ENCODE data around the gene MRTFA. TPM values are rescaled to one million over a fixed set of nuclear protein-coding genes. Genes with fewer than 3 reads are reported as not detected.

The MRTFA gene
- total RNA-seq, 1 donor from 2014 or later, result 11.3 TPM

DNA sequence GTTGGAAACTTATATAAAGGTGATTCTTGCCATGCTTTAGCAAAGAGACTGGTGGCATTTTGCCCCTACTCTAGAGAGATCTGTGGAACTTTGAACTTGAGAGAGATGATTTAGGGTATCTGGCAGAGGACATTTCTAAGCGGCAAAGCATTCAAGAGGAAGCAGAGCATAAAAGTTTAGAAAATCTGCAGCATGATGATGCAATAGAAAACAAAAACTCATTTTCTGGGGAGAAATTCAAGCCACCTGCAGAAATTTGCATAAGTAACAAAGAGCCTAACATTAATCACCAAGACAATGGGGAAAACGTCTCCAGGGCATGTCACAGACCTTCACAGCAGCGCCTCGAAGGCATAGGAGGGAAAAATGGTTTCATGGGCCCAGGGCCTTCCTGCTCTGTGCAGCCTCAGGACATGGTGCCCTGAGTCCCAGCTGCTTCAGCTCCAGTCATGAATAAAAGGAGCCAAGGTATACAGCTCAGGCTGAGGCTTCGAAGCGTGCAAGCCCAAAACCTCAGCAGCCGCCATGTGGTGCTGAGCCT, 83.4 kb downstream of the MRTFA start:
- Mint-ChIP-seq H3K4me3 (no peak overlapping the region), H3K9me3 (peaks cover 5% of the 10 kb centered on the region), H3K27ac (no peak overlapping the region), H3K4me1 (peaks cover 20% of the 10 kb centered on the region), H3K27me3 (ENCODE audit: insufficient read depth, low read depth) (peaks cover 2% of the 10 kb centered on the region), H3K36me3 (peaks cover 31% of the 10 kb centered on the region)
- Histone ChIP-seq H3K36me3 (peaks cover 5% of the 10 kb centered on the region), H3K9me3 (ENCODE audit: low read depth) (no peaks in the 10 kb centered on the region), H3K4me2 (no peak overlapping the region), H2AFZ (replicated peaks) (no peak overlapping the region), H3K27ac (no peak overlapping the region), H3K27me3 (no peaks in the 10 kb centered on the region), H3K79me2 (ENCODE audit: low read depth) (peaks cover 16% of the 10 kb centered on the region), H3F3A (ENCODE audit: low read depth) (no peaks in the 10 kb centered on the region), H3K9ac (no peak overlapping the region), H3K4me1 (peaks cover 11% of the 10 kb centered on the region), H3K4me3 (no peak overlapping the region), H4K20me1 (ENCODE audit: low read depth) (peaks cover 9% of the 10 kb centered on the region)
- no peak for TF ChIP-seq EZH2phosphoT487 (IDR thresholded peaks at IDR 0.05)
- TF ChIP-seq EZH2 (IDR thresholded peaks at IDR 0.05), result no peak
- TF ChIP-seq, protein P1, sequence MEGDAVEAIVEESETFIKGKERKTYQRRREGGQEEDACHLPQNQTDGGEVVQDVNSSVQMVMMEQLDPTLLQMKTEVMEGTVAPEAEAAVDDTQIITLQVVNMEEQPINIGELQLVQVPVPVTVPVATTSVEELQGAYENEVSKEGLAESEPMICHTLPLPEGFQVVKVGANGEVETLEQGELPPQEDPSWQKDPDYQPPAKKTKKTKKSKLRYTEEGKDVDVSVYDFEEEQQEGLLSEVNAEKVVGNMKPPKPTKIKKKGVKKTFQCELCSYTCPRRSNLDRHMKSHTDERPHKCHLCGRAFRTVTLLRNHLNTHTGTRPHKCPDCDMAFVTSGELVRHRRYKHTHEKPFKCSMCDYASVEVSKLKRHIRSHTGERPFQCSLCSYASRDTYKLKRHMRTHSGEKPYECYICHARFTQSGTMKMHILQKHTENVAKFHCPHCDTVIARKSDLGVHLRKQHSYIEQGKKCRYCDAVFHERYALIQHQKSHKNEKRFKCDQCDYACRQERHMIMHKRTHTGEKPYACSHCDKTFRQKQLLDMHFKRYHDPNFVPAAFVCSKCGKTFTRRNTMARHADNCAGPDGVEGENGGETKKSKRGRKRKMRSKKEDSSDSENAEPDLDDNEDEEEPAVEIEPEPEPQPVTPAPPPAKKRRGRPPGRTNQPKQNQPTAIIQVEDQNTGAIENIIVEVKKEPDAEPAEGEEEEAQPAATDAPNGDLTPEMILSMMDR (IDR thresholded peaks at IDR 0.05), result no peak
- no peak for DNase-seq (ENCODE audit: low spot score)

DNA sequence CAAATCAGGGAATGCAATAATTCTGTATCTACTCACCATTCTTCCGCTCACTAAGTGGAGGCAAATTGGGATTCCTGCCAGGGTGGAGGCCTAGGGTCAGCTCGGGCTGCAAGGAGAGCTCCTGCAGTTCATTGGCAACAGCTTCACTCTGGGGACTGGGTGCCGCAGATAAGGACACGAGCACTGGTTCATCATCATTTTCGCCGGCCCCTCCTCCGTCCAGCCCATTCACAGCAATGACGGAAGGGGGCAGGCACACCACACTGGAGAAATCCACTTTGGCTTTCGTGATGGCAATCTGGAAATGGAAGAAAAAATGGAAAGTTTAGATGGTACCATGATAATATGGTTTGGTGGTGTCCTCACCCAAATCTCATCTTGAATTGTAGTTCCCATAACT, 84.4 kb downstream of the MRTFA start:
- no peaks in the 10 kb centered on the region for H3K9me3 ChIP-seq (ENCODE audit: low read depth)
- H3K9me3 Mint-ChIP-seq, result peaks cover 5% of the 10 kb centered on the region
- peaks cover 4% of the 10 kb centered on the region for H4K20me1 ChIP-seq (ENCODE audit: low read depth)
- H3K4me1 Mint-ChIP-seq, result peaks cover 16% of the 10 kb centered on the region
- no peak overlapping the region for H3K4me3 ChIP-seq
- H3K4me2 ChIP-seq, result no peak overlapping the region
- no peak overlapping the region for H3K27ac Mint-ChIP-seq
- TF ChIP-seq EZH2phosphoT487 (IDR thresholded peaks at IDR 0.05), result no peak
- no peak for TF ChIP-seq EZH2 (IDR thresholded peaks at IDR 0.05)
- TF ChIP-seq, protein P1 (IDR thresholded peaks at IDR 0.05), result no peak
- no peak overlapping the region for H2AFZ ChIP-seq (replicated peaks)
- H3K9ac ChIP-seq, result no peak overlapping the region
- H3K4me1 ChIP-seq, result peaks cover 7% of the 10 kb centered on the region
- H3F3A ChIP-seq (ENCODE audit: low read depth), result no peaks in the 10 kb centered on the region
- peaks cover 11% of the 10 kb centered on the region for H3K79me2 ChIP-seq (ENCODE audit: low read depth)
- H3K27me3 ChIP-seq, result no peaks in the 10 kb centered on the region
- no peak overlapping the region for H3K4me3 Mint-ChIP-seq
- peaks cover 5% of the 10 kb centered on the region for H3K36me3 ChIP-seq
- no peak for DNase-seq (ENCODE audit: low spot score)
- H3K27me3 Mint-ChIP-seq (ENCODE audit: insufficient read depth, low read depth), result peaks cover 2% of the 10 kb centered on the region
- peaks cover 36% of the 10 kb centered on the region for H3K36me3 Mint-ChIP-seq
- H3K27ac ChIP-seq, result no peak overlapping the region

DNA sequence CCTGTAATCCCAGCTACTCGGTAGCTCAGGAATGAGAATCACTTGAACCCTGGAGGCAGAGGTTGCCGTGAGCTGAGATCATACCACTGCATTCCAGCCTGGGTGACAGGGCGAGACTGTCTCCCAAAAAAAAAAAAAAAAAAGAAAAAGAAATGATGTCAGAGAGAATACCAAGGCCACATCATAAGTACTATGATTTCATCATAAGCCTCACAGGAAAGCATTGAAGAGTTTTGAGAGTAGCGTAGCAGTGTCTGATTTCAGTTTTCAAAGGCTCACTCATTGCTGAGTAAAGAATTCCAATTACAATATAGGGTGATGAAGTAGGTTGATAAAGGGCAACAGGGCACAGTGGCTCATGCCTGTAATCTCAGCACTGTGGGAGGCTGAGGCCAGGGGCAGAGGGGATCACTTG, 88.8 kb downstream of the MRTFA start:
- Histone ChIP-seq H3K9me3 (ENCODE audit: low read depth) (no peaks in the 10 kb centered on the region), H3F3A (ENCODE audit: low read depth) (no peaks in the 10 kb centered on the region), H3K9ac (no peak overlapping the region), H3K79me2 (ENCODE audit: low read depth) (peaks cover 16% of the 10 kb centered on the region), H2AFZ (replicated peaks) (no peak overlapping the region), H4K20me1 (ENCODE audit: low read depth) (no peaks in the 10 kb centered on the region), H3K4me2 (no peak overlapping the region), H3K36me3 (peaks cover 5% of the 10 kb centered on the region), H3K4me1 (peaks cover 8% of the 10 kb centered on the region), H3K4me3 (no peak overlapping the region), H3K27ac (no peak overlapping the region), H3K27me3 (no peaks in the 10 kb centered on the region)
- no peak overlapping the region for H3K4me3 Mint-ChIP-seq
- peaks cover 2% of the 10 kb centered on the region for H3K27me3 Mint-ChIP-seq (ENCODE audit: insufficient read depth, low read depth)
- H3K27ac Mint-ChIP-seq, result no peak overlapping the region
- H3K36me3 Mint-ChIP-seq, result peaks cover 31% of the 10 kb centered on the region
- DNase-seq (ENCODE audit: low spot score), result no peak
- H3K4me1 Mint-ChIP-seq, result peaks cover 4% of the 10 kb centered on the region
- peaks cover 2% of the 10 kb centered on the region for H3K9me3 Mint-ChIP-seq
- no peak for TF ChIP-seq EZH2phosphoT487 (IDR thresholded peaks at IDR 0.05)
- TF ChIP-seq, protein P1 (IDR thresholded peaks at IDR 0.05), result no peak
- TF ChIP-seq EZH2 (IDR thresholded peaks at IDR 0.05), result no peak
